Measurements from ENCODE around the gene ZNF772.
A peak's percentile ranks its signal among the peaks of the same experiment; 100 is the strongest.

The ZNF772 gene

GRCh38 chr19:57435062-57435978 is 42.0 kb downstream of the ZNF772 start, which contains the start of gene ZNF749:
Gene ZNF749, plus strand, starts transcription at chr19:57435325. Its CDS starts 254 bp downstream, at chr19:57435579.
- peak; percentile 94 to 95 for DNase-seq (ENCODE audit: low read depth in 2 of 2, low spot score in 1 of 2)

GRCh38 chr19:57434386-57435061 is 42.8 kb downstream of the ZNF772 start:
- no peak for DNase-seq (ENCODE audit: low read depth in 2 of 2, low spot score in 1 of 2)

GRCh38 chr19:57421037-57421436 is 56.3 kb downstream of the ZNF772 start:
- DNase-seq (ENCODE audit: low read depth in 2 of 2, low spot score in 1 of 2), result no peak

DNA sequence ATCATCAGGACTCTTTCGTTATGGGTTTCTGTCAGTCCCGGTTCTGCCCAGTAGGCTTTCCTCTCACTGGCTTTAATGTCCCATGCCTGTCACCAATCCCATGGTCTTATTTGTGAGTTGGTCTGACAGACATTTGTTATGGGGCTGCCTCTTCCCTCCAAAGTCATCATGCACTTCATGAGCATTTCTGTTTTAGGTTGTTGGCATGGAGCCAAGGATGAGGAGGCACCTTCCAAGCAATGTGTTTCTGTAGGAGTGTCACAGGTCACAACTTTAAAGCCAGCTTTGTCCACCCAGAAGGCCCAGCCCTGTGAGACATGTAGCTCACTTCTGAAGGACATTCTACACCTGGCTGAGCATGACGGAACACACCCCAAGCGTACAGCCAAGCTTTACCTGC is 57.9 kb downstream of the ZNF772 start:
- DNase-seq (ENCODE audit: low read depth in 2 of 2, low spot score in 1 of 2), result no peak

All from stimulated activated CD8-positive, alpha-beta memory T cell treated with anti-CD3 and anti-CD28 coated beads, Interleukin-4, amount 100 ng/mL, for 4 hours (primary cell).